Fibroblast of mammary gland (primary cell): Measurements from ENCODE around the gene CCNL2.

ENCODE experiments used
- DNase-seq: peaks from one replicate; pipeline ENCODE4 v3.0.0-alpha.2; 2010; ENCODE audit warnings: low read depth
- H3K4me3 ChIP-seq: 2 replicates; pipeline ENCODE4 v1.5.1; 2011; ENCODE audit warnings: low read depth, mild to moderate bottlenecking, low read length, moderate library complexity; ENCODE audit not compliant: control insufficient read depth
- TF ChIP-seq, protein P1 (sequence below): conservative IDR thresholded peaks from 2 replicates; pipeline ENCODE4 v1.5.1; 2011; ENCODE audit warnings: low read depth, low read length, inconsistent platforms; ENCODE audit not compliant: control insufficient read depth, insufficient read depth

CCNL2 gene

DNA sequence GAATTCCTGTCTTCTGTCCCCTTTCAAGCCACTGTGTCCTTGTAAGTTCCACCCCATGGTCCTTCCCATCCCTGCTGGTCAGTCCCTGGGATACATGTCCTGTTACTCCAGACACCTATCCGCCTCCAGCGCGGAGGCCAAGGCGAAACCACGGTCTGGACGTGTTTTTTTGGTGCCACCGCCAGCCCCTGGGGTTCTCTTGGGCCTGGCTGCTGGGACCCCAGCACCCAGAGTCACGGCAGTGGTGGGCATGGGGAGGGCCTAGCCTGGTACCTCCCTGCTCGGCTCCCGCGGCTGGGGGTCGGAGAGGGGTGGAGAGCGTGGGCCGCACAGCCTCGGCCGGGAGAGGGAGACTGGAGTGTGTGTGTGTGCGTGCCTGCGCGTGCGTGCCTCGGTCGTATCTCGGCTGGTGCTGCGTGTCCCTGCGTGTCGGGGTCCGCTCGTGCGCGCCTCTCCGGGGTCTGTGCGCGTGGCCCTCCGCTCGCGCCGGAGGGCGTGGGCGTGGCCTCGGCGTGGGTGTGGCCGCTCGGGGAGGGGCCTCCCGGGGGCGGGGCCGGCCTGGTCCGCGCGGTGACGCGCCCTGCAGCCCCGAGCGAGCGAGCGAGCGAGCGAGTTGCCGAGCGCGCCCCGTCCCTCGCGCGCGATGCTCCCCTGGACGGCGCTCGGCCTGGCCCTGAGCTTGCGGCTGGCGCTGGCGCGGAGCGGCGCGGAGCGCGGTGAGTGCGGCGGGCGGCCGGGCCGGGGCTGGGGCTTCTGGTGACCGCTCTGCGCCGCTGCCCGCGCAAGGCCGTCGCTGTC is 36.2 kb upstream of the CCNL2 start, which contains the start of gene VWA1:
TSS of gene VWA1 (plus strand) at position 585 of the 798 bp plus-strand sequence. CDS start at position 644, 59 bp downstream.
- peak; percentile 45 for DNase-seq
- TF ChIP-seq, protein P1, sequence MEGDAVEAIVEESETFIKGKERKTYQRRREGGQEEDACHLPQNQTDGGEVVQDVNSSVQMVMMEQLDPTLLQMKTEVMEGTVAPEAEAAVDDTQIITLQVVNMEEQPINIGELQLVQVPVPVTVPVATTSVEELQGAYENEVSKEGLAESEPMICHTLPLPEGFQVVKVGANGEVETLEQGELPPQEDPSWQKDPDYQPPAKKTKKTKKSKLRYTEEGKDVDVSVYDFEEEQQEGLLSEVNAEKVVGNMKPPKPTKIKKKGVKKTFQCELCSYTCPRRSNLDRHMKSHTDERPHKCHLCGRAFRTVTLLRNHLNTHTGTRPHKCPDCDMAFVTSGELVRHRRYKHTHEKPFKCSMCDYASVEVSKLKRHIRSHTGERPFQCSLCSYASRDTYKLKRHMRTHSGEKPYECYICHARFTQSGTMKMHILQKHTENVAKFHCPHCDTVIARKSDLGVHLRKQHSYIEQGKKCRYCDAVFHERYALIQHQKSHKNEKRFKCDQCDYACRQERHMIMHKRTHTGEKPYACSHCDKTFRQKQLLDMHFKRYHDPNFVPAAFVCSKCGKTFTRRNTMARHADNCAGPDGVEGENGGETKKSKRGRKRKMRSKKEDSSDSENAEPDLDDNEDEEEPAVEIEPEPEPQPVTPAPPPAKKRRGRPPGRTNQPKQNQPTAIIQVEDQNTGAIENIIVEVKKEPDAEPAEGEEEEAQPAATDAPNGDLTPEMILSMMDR: no peak
- H3K4me3 ChIP-seq: peak within 1 kb of the TSS; percentile 16

DNA sequence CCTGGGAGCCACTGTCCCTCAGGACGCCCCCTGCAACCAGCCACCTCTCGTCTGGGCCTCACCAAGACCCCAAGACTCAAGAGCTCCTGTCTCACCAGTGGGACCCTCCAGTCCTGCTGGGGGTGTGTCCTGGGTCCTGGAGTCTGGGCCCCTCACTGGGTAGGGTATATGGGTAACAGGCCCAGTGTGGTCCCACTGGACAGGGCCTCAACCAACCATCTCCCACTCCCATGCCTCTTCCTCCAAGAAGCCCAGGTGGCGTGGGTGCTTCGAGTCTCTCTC is 35.6 kb upstream of the CCNL2 start:
- TF ChIP-seq, protein P1: no peak
- DNase-seq: no peak
- no peak overlapping the region for H3K4me3 ChIP-seq

DNA sequence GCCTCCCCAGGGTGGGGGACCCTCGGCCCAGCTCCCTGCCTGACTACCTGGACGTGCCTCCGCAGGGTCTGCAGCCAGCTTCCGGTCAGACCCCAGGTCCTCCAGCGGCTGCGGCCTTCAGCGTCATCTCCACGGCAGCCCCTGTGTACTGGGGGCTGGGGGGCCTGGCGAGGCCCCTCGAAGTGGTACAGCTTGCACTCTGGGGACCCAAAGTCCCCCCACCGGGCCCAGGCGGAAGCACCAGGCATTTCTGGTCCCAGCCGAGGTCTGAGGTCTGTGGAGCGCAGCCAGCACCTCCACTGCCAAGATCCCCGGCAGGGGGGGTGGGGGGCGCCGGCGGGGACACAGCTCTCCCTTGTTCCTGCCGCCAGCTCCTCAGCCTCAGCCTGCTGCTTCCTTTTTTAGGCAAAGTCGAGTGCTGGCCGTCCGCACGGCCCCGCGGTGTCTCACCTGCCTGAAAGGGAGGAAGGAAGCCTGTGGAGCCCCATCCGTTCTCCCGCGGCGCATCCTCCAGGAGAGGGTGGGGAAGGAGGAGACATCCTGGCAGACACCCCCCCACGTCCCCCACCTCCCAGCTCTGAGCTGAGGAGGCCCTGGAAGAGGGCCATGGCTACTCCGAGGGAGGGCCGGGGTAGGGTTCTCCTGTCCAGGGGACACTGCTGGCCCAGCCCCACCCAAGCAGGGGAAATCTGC is 35.1 kb upstream of the CCNL2 start:
- TF ChIP-seq, protein P1: no peak
- no peak for DNase-seq
- H3K4me3 ChIP-seq: no peak overlapping the region

DNA sequence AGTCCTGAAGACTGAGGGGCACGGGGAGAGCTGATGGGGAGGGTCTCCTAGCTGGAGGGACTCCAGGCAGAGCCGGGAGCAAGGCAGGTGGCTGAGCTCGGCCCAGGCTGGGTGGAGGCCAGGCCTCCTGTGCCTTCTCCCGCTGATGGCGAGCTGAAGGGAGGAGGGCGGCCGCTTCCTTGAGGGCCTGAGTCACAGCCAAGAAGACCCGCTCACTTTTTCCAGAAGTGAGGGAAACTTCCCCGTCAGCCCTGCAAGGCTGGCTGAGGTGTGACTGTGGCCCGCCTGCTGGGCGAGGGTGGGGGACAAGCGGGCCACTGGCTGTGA is 34.6 kb upstream of the CCNL2 start:
- TF ChIP-seq, protein P1: no peak
- DNase-seq: peak; percentile 18

DNA sequence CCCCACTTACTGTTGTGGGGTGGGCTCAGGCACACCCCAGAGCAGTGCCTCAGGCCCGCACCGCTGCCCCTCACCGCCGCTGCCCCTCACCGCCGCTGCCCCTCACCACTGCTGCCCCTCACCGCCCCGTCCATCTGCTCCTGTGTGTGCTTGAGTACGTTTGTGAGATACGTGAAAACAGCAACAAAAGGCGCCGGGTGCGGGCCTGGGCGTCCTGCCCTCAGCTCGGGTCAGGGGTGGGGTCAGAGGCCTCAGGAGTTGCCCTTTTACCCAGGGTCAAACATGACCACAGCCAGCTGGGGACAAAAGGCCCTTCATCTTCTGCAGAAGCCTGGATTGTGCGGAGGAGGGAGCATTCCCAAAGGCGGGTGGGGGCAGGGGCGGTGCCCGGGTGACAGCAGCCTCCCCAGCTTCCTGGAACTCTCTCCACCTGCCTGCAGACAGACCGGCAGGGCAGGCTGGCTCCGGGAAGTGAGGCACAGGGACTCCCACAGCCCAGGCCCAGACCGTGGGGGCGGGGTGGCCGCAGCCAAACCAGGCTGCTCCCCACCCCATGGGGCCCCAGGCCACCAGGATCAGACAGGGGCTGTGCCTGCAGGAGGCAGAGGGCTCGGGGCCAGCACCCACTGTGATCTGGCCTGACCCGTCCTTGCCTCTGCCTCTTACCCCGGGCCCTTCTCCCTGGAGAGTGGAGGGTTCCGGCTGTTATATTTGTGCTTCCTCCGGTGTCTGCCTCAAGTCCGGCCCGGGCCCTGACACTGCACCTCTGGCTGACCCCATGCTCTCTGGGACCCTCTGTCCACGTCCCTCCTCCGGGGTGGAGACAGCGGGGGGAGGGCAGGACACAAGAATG is 34.0 kb upstream of the CCNL2 start:
- H3K4me3 ChIP-seq: no peak overlapping the region
- TF ChIP-seq, protein P1: no peak
- no peak for DNase-seq

More for the DNA sequence above, 34.6 kb upstream of the CCNL2 start:
- H3K4me3 ChIP-seq: no peak overlapping the region

DNA sequence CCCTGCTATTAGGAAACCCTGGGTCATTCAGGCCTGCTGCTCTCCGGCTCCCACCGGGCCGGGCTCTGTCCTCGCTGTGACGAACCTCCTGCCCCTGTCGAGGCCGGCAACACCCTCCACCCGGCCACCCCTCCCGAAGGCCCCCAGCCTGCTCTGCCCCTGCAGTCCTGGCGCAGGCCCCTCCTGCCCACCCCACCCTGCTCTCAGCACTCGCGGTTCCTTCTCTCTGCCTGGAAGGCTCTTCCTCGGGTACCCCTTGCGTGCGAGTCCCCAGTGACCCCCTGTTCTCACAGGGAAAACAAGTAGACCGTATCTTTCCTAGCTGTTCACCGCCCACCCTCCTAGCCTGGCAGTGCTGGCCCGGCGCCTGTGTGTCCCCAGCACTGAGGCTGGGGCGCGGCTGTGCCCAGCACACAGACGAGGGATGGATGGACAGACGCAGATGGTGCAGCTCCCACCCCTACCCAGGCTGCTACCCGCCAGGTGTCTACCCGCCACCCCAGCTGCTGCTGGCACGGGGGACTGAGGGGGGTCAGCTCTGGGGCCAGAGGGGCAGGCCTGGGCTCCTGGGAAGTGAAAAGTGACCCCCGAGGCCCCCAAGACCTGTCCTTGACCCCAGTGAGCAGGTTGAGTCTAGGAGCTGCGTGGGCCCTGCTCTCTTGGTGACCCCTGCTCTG is 33.3 kb upstream of the CCNL2 start:
- DNase-seq: no peak
- TF ChIP-seq, protein P1: no peak
- no peak overlapping the region for H3K4me3 ChIP-seq
